A549 treated with ZK216348 at 1 μM for 4 hours (cell line): ENCODE results near the gene SPATA46. TPM values are rescaled to one million over a fixed set of nuclear protein-coding genes. Genes with fewer than 3 reads are reported as not detected.

Experiments used
- total RNA-seq: library from RNA; stranded (reverse); fragments of 200-300 nt; extraction: Qiagen RNA extraction; gene quantifications from 5 replicates; pipeline ENCODE4 v1.2.3, GENCODE V29; 2022; ENCODE audit warnings: low read depth

SPATA46 gene
- not detected in 5 replicates for total RNA-seq

GRCh38 chr1:162376691-162377090 lies at the start of gene SPATA46:
Gene SPATA46, minus strand, starts transcription at chr1:162376854. Its CDS starts 64 bp downstream, at chr1:162376790.

GRCh38 chr1:162412002-162412401 lies 35.3 kb upstream of the SPATA46 start, which contains the start of gene SH2D1B:
Gene SH2D1B, minus strand, starts transcription at chr1:162412136. Its CDS starts 120 bp downstream, at chr1:162412016.

GRCh38 chr1:162381383-162381782 lies 4.7 kb upstream of the SPATA46 start, which contains the start of gene C1orf226:
Gene C1orf226, plus strand, starts transcription at chr1:162381728. Its CDS starts 174 bp downstream, at chr1:162381902.

Other genes starting within 250 kb of the SPATA46 start
- gene C1orf226, start 4.9 kb upstream of the SPATA46 start, total RNA-seq = 0.42 to 0.91 TPM (median 0.75 TPM) in 5 replicates
- 0.08 to 0.18 TPM (median 0.09 TPM) in 5 replicates for gene SH2D1B, start 35.3 kb upstream of the SPATA46 start, total RNA-seq
- gene UHMK1, start 121.0 kb upstream of the SPATA46 start, total RNA-seq = 7.4 to 23.1 TPM (median 18.0 TPM) in 5 replicates
- 24.1 to 36.0 TPM (median 30.0 TPM) in 5 replicates for gene UAP1, start 184.9 kb upstream of the SPATA46 start, total RNA-seq